HG03442 (cell line): ENCODE data around the gene KLHL24.
"Not testable (repeated sequence)": the region's sequence is repeated elsewhere in the genome, so short reads cannot be mapped to it uniquely, and the experiment has no call there.

Experiments
- ATAC-seq: cut with Tn5 transposase; IDR thresholded peaks from one replicate; pipeline ENCODE4 v1.9.1; 2021; ENCODE audit warnings: mild to moderate bottlenecking, moderate library complexity; ENCODE audit not compliant: unreplicated experiment

The KLHL24 gene

GRCh38 chr3:183635431-183636220 lies at the start of gene KLHL24:
KLHL24 (plus strand) TSS chr3:183635623; CDS start chr3:183650357, 14,734 bp downstream.
- peak; percentile 84 for ATAC-seq

- ATAC-seq, result no peak
Observed at GRCh38 chr3:183586477-183586876, 48.9 kb upstream of the KLHL24 start.

- no peak for ATAC-seq
Observed at GRCh38 chr3:183587336-183587735, 48.1 kb upstream of the KLHL24 start.

- no peak for ATAC-seq
Observed at GRCh38 chr3:183590442-183590841, 45.0 kb upstream of the KLHL24 start.

GRCh38 chr3:183591881-183592521 lies 43.4 kb upstream of the KLHL24 start:
- peak; percentile 90 for ATAC-seq

GRCh38 chr3:183592821-183593220 lies 42.6 kb upstream of the KLHL24 start:
- no peak for ATAC-seq

- ATAC-seq, result no peak
Observed at GRCh38 chr3:183594636-183595035, 40.8 kb upstream of the KLHL24 start.

- ATAC-seq, result no peak
Observed at GRCh38 chr3:183597959-183598358, 37.5 kb upstream of the KLHL24 start.

- ATAC-seq, result not testable (repeated sequence)
Observed at GRCh38 chr3:183611326-183611725, 24.1 kb upstream of the KLHL24 start.

GRCh38 chr3:183613366-183614285 lies 21.8 kb upstream of the KLHL24 start:
- no peak for ATAC-seq

- ATAC-seq, result no peak
Observed at GRCh38 chr3:183618542-183618941, 16.9 kb upstream of the KLHL24 start.

GRCh38 chr3:183619010-183619409 lies 16.4 kb upstream of the KLHL24 start:
- no peak for ATAC-seq

- no peak for ATAC-seq
Observed at GRCh38 chr3:183619624-183620251, 15.7 kb upstream of the KLHL24 start.

GRCh38 chr3:183620252-183620628 lies 15.2 kb upstream of the KLHL24 start:
- ATAC-seq, result no peak

- ATAC-seq, result not testable (repeated sequence)
Observed at GRCh38 chr3:183622473-183622872, 12.9 kb upstream of the KLHL24 start.

- no peak for ATAC-seq
Observed at GRCh38 chr3:183626877-183627594, 8.4 kb upstream of the KLHL24 start.

- no peak for ATAC-seq
Observed at GRCh38 chr3:183629546-183630301, 5.7 kb upstream of the KLHL24 start.

GRCh38 chr3:183631715-183632114 lies 3.7 kb upstream of the KLHL24 start:
- ATAC-seq, result no peak

- ATAC-seq, result not testable (repeated sequence)
Observed at GRCh38 chr3:183632725-183633124, 2.7 kb upstream of the KLHL24 start.
